ENCODE results near the gene ECI1. TPM values are rescaled to one million over a fixed set of nuclear protein-coding genes. Genes with fewer than 3 reads are reported as not detected.

The ECI1 gene
- total and polyA plus RNA-seq, 2 of the 4 experiments (the other 2 are of a cell fraction), result 20.3 to 30.1 TPM

DNA sequence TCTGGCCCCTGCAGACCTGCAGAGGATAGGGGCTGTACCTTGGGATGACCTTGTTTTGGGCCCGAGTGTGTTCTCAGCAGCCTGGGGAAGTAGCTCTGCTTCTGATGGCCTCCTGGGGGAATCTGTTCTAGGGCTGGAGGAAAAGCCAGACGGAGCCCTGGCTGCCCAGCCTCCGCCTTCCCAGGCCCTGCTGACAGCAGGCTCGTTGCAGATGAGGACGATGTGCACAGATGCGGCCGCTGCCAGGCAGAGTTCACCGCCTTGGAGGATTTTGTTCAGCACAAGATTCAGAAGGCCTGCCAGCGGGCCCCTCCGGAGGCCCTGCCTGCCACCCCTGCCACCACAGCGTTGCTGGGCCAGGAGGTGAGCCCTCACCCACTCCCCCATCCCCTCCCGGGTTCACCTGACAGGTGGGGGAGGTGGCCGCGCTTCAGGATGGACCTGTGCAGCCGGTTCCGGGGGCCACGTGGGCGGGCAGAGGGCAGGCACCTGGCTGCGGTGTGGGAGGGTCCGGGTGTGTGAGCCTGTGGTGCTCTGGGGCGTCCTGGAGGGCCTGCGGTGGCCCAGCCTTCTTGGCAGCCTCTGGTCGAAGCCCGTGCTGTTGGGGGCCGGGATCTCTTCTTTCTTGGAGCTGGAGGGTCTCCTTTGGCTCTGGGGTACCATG, 23.1 kb downstream of the ECI1 start:
- Histone ChIP-seq H3K23ac (ENCODE audit: low read depth, low read length) (no peak overlapping the region), H2BK15ac (ENCODE audit: low read depth, low read length) (no peak overlapping the region), H2AK5ac (ENCODE audit: low read depth, low read length) (no peak overlapping the region), H3K36me3 (ENCODE audit: control insufficient read depth, insufficient read depth, low read length) (peaks cover 42% of the 10 kb centered on the region), H3K79me1 (ENCODE audit: low read depth in 1 of 2, low read length in 2 of 2) (peaks cover 2 to 45% of the 10 kb centered on the region in 2 experiments; a peak in 3 of 4 replicates), H4K91ac (ENCODE audit: insufficient read depth, low read depth, low read length) (no peak overlapping the region), H2BK20ac (ENCODE audit: low read depth, low read length) (no peak overlapping the region), H4K5ac (ENCODE audit: low read depth, low read length) (no peak overlapping the region), H4K8ac (ENCODE audit: low read depth in 2 of 2, low read length in 2 of 2) (no peak overlapping the region), H2BK120ac (ENCODE audit: low read depth, low read length) (no peak overlapping the region), H2BK5ac (ENCODE audit: low read depth, low read length, poor library complexity, severe bottlenecking) (no peak overlapping the region), H3K4me2 (ENCODE audit: low read depth, low read length) (no peak overlapping the region), H4K20me1 (ENCODE audit: insufficient read depth, low read length) (peaks cover 24% of the 10 kb centered on the region), H3K9me1 (ENCODE audit: insufficient read depth, low read length) (peaks cover 15% of the 10 kb centered on the region; the same call in 1 of the 2 replicates), H3K4ac (ENCODE audit: low read depth, low read length) (no peak overlapping the region), H3K9me3 (ENCODE audit: control insufficient read depth, insufficient read depth, low read length) (no peaks in the 10 kb centered on the region), H3K14ac (replicated peaks; ENCODE audit: low read depth, low read length) (no peak overlapping the region), H3K27ac (ENCODE audit: insufficient read depth, low read length) (no peak overlapping the region), H2AFZ (replicated peaks; ENCODE audit: low read length, poor library complexity) (no peak overlapping the region), H3K27me3 (ENCODE audit: control insufficient read depth, insufficient read depth, low read length) (no peaks in the 10 kb centered on the region), H3K4me3 (ENCODE audit: insufficient read depth, low read depth, low read length) (no peak overlapping the region), H3K18ac (ENCODE audit: low read depth, low read length) (no peak overlapping the region), H3K56ac (ENCODE audit: extremely low read depth, insufficient read depth, low read length) (no peak overlapping the region), H2AK9ac (replicated peaks; ENCODE audit: low read depth, low read length, poor library complexity) (no peak overlapping the region), H3K9ac (ENCODE audit: low read depth, low read length) (no peak overlapping the region), H3K4me1 (ENCODE audit: control insufficient read depth, insufficient read depth, low read length) (peaks cover 12% of the 10 kb centered on the region)
- ChIA-PET POLR2A (ENCODE audit: unreplicated experiment) (no interaction called here), CTCF (no interaction called here)
- DNase-seq (no peak), ATAC-seq (ENCODE audit: low read depth) (no peak)
- in situ Hi-C loops (cut with MboI; ENCODE audit: low sequenced_read_pairs), result no loop called here
- no TSS peak for BruUV-seq (replicated peaks)
- no peak for TF ChIP-seq RAD21 (IDR thresholded peaks at IDR 0.05; ENCODE audit: low read length)
- no peak for TF ChIP-seq MAZ (IDR thresholded peaks at IDR 0.05; ENCODE audit: borderline replicate concordance, low read depth, low read length)
- TF ChIP-seq POLR2A (IDR thresholded peaks at IDR 0.05; ENCODE audit: low read depth, low read length), result no peak
- TF ChIP-seq MAFK (IDR thresholded peaks at IDR 0.05; ENCODE audit: low read depth, low read length), result no peak
- TF ChIP-seq, protein P1, sequence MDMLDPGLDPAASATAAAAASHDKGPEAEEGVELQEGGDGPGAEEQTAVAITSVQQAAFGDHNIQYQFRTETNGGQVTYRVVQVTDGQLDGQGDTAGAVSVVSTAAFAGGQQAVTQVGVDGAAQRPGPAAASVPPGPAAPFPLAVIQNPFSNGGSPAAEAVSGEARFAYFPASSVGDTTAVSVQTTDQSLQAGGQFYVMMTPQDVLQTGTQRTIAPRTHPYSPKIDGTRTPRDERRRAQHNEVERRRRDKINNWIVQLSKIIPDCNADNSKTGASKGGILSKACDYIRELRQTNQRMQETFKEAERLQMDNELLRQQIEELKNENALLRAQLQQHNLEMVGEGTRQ (IDR thresholded peaks at IDR 0.05; ENCODE audit: low read depth, low read length), result no peak
- no peak for TF ChIP-seq SMC3 (IDR thresholded peaks at IDR 0.05; ENCODE audit: low read depth, low read length)
- intact Hi-C loops (cut with micrococcal nuclease), result no loop called here
- WGBS, 2 experiments (ENCODE audit: extremely low coverage in 2 of 2, insufficient read length in 1 of 2), result 75% methylated on average over 1 of the region's 25 CpGs; no CpG with 5 or more reads in 1 of the 2 experiments
- dilution Hi-C loops (cut with HindIII; ENCODE audit: low sequenced_read_pairs, unreplicated experiment), result no loop called here

Measured in IMR-90 (cell line).